Embryonic facial prominence (tissue), 1 donor: ENCODE data around the gene PANX1.
"Not testable (repeated sequence)": the region's sequence is repeated elsewhere in the genome, so short reads cannot be mapped to it uniquely, and the experiment has no call there.

Source experiments
- DNase-seq: peaks from one replicate; pipeline ENCODE4 v3.0.0-alpha.2; 2016; ENCODE audit errors: extremely low spot score

PANX1 gene

GRCh38 chr11:94150056-94150455 lies 21.4 kb downstream of the PANX1 start:
- no peak for DNase-seq

DNA sequence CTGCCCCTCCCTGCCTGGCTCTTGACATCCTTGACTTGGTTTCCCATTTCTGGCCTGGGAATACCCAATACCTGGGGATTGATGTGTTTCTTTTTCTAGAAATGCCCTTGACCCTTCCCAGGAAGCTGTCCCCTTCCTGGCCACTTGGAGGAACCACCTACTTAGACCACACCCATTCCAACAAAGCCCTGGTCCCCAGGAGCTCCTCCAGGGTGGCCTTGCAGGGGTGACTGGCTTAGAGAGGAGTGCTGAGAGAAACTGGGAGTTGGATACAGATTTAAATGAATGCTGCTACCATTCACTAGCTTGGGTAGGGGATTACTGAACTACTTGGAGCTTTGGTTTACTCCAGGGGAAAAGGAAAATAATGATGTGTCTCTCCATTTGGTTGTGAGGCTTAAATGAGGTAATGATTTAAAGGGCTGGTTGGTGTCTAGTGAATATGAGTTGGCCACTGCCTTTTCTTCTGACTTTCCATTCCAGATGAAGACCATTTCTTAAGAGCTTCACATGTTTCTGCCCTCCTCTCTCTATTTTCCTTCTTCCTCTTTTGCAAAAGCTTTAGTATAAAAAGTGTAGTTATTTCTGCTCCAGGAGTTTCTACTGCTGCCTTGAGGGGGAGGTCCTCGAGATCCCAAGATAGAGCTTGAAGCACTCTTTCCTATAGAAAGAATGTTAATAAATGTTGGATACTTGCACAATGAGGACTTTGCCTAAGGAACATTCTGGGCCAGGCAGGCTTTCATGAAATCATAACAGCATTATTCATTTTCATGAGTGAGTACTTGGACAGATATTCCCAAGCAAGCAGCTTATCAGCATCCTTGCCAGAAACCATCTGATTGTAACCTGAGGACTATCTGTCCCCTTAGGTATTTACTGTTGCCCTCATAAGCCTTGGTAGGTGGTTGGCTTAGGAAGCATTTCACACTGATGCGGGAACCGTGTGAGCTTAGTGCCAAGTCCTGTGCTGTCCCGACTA lies 22.4 kb downstream of the PANX1 start:
- DNase-seq = no peak

GRCh38 chr11:94151903-94152677 lies 23.4 kb downstream of the PANX1 start:
- no peak for DNase-seq

GRCh38 chr11:94152678-94153065 lies 24.0 kb downstream of the PANX1 start:
- no peak for DNase-seq

DNA sequence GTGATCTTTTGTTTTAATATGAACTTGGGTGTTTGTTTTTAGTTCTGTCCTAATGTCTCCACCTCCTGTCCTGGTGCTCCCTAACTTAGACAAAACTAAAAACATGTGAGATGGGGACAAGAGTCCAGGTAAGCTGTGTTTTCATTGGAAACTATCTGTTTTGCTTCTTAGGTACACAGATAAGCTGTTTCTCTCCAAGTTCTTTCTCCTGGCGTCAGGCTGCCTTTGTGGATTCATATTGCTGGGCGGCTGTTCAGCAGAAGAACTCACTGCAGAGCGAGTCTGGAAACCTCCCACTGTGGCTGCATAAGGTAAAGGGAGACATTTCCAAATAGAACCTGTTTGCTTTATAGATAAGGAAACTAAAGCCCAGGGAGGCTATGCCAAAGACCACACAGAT lies 24.7 kb downstream of the PANX1 start:
- DNase-seq = no peak

DNA sequence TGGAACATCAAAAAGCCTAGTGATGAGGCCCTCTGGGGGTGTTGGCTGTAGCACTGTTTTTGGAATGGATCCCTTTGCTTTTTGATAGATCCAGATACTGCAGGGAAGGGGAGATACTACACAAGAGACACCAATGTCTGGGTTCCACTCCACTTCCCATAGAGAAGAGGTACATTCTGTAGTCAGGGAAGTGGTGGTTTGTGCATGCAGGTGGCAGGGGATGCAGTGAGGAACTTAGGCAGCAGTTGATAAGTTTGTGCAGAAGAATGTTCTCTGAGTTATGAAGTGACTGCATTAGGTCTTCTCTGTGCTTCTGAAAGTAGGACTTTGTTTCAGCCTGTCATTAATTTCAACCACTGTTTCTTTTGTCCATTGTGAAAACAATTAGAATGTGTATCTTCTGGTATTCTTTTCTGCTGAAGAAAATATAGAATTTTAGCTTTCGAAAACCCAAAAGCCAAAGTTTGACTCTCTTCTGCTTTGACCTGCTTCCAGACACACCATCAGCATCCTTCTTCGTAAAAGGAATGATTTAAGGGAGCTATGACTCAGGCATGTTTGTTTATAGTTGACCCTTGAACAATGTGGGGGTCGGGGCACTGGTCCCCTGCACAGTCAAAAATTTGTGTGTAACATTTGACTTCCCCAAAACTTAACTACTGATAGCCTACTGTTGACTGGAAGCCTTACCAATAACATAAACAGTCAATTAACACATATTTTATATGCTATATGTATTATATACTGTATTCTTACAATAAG lies 25.6 kb downstream of the PANX1 start:
- no peak for DNase-seq

DNA sequence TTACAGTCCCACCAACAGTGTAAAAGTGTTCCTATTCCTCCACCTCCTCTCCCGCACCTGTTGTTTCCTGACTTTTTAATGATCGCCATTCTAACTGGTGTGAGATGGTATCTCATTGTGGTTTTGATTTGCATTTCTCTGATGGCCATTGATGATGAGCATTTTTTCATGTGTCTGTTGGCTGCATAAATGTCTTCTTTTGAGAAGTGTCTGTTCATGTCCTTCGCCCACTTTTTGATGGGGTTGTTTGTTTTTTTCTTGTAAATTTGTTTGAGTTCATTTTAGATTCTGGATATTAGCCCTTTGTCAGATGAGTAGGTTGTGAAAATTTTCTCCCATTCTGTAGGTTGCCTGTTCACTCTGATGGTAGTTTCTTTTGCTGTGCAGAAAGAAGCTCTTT lies 28.7 kb downstream of the PANX1 start:
- DNase-seq = not testable (repeated sequence)

DNA sequence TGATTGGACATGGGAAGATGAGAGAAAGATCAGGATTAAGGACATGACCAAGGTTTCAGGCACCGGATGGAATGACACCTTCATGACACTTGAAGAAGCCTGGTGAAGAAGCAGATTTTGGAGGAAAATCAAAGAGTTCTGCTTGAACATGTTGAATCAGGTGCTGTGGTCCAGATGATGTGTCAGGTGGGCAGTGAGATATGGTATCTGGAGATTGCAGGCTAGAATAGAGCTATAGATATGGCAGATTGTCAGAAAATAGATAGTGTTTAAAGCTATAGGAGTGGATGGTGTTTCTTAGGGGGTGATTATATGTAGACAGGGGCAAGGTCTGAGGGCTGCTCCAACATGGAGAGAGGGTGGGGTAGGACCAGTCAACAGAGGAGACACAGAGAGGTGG lies 40.2 kb downstream of the PANX1 start:
- DNase-seq = no peak

- DNase-seq = no peak
Measured at GRCh38 chr11:94169516-94169915, 40.9 kb downstream of the PANX1 start.

GRCh38 chr11:94169930-94170545 lies 41.4 kb downstream of the PANX1 start:
- DNase-seq = no peak

GRCh38 chr11:94170953-94171352 lies 42.3 kb downstream of the PANX1 start:
- no peak for DNase-seq

GRCh38 chr11:94171693-94172440 lies 43.2 kb downstream of the PANX1 start:
- no peak for DNase-seq

- DNase-seq = no peak
Measured at GRCh38 chr11:94175535-94175934, 46.9 kb downstream of the PANX1 start.

DNA sequence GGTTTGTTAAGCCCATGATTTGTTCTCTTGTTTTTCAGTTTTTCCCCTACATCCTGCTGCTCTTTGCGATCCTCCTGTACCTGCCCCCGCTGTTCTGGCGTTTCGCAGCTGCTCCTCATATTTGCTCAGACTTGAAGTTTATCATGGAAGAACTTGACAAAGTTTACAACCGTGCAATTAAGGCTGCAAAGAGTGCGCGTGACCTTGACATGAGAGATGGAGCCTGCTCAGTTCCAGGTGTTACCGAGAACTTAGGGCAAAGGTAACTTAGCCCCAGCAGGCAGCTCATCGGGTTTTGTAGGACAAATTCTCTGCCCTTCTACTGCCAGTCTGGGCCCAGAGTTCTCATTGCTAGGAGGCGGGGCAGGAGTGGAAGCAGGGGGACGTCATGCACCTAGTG lies 49.7 kb downstream of the PANX1 start:
- no peak for DNase-seq

DNA sequence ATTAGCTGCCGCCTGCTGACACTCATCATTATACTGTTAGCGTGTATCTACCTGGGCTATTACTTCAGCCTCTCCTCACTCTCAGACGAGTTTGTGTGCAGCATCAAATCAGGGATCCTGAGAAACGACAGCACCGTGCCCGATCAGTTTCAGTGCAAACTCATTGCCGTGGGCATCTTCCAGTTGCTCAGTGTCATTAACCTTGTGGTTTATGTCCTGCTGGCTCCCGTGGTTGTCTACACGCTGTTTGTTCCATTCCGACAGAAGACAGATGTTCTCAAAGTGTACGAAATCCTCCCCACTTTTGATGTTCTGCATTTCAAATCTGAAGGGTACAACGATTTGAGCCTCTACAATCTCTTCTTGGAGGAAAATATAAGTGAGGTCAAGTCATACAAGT lies 51.1 kb downstream of the PANX1 start:
- no peak for DNase-seq

- no peak for DNase-seq
Measured at GRCh38 chr11:94181526-94181925, 52.9 kb downstream of the PANX1 start.

DNA sequence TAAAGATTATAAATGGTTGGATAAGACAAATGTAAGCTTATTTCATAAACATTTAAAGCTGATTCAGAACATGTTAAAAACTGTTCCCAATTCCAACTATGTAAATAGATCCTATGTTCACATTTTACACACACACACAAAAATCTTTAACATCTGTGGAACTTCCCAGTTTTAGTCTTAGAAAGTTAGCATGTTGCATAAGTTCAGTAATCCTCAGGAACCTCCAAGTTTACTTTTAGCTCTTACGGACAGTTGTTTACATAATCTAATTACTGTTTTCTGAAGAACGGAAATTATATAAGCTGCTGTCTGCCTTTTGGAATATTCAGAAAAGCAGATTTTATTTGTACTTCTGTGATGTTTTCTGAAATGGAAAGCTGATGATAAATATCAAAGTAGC lies 53.3 kb downstream of the PANX1 start:
- no peak for DNase-seq

- DNase-seq = no peak
Measured at GRCh38 chr11:94183251-94183885, 54.7 kb downstream of the PANX1 start.

- no peak for DNase-seq
Measured at GRCh38 chr11:94183886-94184264, 55.2 kb downstream of the PANX1 start.

GRCh38 chr11:94184362-94184761 lies 55.7 kb downstream of the PANX1 start:
- no peak for DNase-seq

- DNase-seq = no peak
Measured at GRCh38 chr11:94184846-94185245, 56.2 kb downstream of the PANX1 start.
